ENCODE measurements around the gene ACE.

- no peak for TF ChIP-seq REST (tag by site-specific recombination; IDR thresholded peaks at IDR 0.05)
- no peak for TF ChIP-seq ZNF398 (tag by site-specific recombination; IDR thresholded peaks at IDR 0.05)
- no peak for TF ChIP-seq ZNF266 (tag by site-specific recombination; IDR thresholded peaks at IDR 0.05; ENCODE audit: low read depth)
- no peak for TF ChIP-seq INSM2 (tag by site-specific recombination; IDR thresholded peaks at IDR 0.05)
- TF ChIP-seq ZBTB26 (tag by site-specific recombination; optimal IDR thresholded peaks at IDR 0.05): no peak
- TF ChIP-seq ZNF121 (tag by site-specific recombination; IDR thresholded peaks at IDR 0.05): no peak
- TF ChIP-seq ZSCAN18 (tag by site-specific recombination; IDR thresholded peaks at IDR 0.05): no peak
These were observed 46.5 kb downstream of the ACE start, which contains the start of gene KCNH6 for GRCh38 chr17:63523253-63523855.

Measured in HEK293 (cell line).